ENCODE measurements around the gene MCF2L. TPM values are rescaled to one million over a fixed set of nuclear protein-coding genes. Genes with fewer than 3 reads are reported as not detected.
"Not testable (repeated sequence)": the region's sequence is repeated elsewhere in the genome, so short reads cannot be mapped to it uniquely, and the experiment has no call there.

The MCF2L gene
- total RNA-seq, 1 donor from 2014 or later: 38.9 TPM

DNA sequence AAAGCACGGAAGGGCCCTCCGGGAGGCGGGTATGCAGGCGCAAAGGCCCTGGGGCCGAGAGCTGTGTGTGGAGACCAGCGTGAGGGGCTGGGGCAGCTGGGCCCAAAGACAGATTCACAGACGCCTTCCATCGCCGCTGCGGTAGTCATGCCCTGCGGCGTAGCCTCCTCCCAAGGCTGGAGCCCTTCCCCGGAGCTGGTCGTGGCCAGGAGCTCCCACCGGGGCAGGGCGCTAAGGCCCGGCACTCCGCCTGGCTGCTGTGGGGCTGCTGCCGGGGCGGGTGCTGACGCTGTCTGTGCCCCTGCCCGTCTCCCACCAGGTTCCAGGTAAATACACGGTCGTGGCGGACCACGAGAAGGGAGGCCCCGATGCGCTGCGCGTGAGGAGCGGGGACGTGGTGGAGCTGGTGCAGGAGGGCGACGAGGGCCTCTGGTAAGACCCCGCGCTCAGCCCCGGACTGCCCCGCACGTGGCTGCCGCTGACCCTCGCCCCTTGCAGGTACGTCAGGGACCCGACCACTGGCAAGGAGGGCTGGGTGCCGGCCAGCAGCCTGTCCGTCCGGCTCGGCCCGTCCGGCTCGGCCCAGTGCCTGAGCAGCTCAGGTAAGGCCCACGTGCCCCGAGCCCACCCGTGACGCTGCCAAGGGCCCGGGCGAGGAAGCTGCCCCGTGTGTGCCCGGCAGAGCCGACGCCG is 127.2 kb downstream of the MCF2L start:
- intact Hi-C loops (cut with DNase I): no loop called here
- no peak for DNase-seq (ENCODE audit: low spot score)

- no peak for DNase-seq (ENCODE audit: low spot score)
- intact Hi-C loops (cut with DNase I): no loop called here
Observed at GRCh38 chr13:113096745-113097305, 127.8 kb downstream of the MCF2L start.

DNA sequence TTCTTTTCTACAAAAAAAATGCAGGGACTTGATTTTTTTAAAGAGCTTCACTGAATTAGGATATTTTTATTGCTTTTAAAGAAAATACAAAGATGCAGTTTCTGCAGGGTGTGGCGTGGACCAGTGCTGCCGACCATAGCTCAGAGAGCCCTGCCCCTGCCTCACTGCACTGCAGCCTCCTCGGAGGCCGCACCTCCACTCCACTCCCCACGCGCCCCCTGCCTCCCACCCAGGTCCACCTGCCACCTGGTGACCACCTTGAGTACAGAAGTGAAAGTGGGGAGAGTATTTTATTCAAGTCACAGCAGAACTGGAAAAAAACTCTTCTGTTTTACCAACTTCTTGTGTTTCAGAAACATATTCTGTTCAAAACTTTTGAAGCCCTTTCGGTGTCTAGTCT is 128.6 kb downstream of the MCF2L start:
- no peak for DNase-seq (ENCODE audit: low spot score)
- intact Hi-C loops (cut with DNase I): no loop called here

DNA sequence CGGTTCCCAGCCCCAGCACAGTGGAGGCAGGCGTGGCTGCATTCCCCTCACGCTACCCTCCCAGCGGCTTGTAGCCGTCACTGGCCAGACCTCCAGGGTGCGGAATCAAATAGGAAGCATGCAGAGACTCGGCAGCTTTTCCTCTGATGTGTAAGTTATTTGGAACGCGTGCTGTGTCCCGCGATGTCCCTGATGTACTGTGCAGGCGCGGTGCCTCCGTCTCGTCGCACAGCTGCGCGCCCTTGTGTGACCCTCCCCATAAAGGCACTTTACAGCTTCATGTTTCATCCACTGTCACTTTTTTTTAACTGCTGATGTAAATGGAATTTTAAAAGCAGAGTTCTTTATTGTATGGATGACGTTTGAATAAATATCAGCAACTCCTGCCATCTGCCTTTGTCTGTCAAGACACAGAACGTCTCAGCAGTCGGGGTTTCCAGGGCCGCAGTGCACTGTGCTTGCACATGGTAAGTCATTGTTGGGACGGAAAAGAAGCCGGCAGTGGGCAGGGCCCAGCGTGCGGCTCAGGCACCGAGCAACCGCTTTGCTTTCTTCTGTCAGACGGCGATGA is 129.2 kb downstream of the MCF2L start:
- intact Hi-C loops (cut with DNase I): no loop called here
- no peak for DNase-seq (ENCODE audit: low spot score)

GRCh38 chr13:113099142-113099541 is 130.1 kb downstream of the MCF2L start:
- intact Hi-C loops (cut with DNase I): no loop called here
- no peak for DNase-seq (ENCODE audit: low spot score)

- intact Hi-C loops (cut with DNase I); DNase-seq (ENCODE audit: low spot score): not testable (repeated sequence)
Observed at GRCh38 chr13:113102302-113102701, 133.3 kb downstream of the MCF2L start.

DNA sequence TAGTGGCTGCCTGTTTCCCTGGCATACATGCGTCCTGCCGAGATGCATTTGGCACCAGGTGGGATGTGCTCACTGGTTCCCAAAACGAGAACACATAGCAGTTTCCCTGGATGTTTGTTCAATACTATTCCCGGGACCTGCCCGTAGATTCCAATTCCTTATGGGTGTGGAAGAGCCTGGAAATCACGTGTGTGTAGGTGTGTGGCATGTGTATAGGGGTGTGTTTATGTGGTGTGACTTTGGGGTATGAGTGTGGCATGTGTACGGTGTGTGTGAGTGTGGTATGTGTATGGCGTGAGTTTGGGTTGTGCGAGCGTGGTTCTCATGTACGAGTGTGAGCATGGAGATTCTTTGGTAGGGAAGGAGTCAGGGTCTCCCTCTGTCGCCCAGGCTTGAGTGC is 133.7 kb downstream of the MCF2L start:
- no peak for DNase-seq (ENCODE audit: low spot score)
- intact Hi-C loops (cut with DNase I): no loop called here

- intact Hi-C loops (cut with DNase I): no loop called here
- no peak for DNase-seq (ENCODE audit: low spot score)
Observed at GRCh38 chr13:113103646-113104045, 134.6 kb downstream of the MCF2L start.

- intact Hi-C loops (cut with DNase I): no loop called here
- DNase-seq (ENCODE audit: low spot score): no peak
Observed at GRCh38 chr13:113105032-113105920, 136.3 kb downstream of the MCF2L start, which contains the start of gene F7. TSS of gene F7 (plus strand) at chr13:113105791. CDS start at chr13:113105842, 51 bp downstream.

GRCh38 chr13:113105921-113106452 is 137.0 kb downstream of the MCF2L start:
- intact Hi-C loops (cut with DNase I): no loop called here
- DNase-seq (ENCODE audit: low spot score): no peak

- DNase-seq (ENCODE audit: low spot score): no peak
- intact Hi-C loops (cut with DNase I): no loop called here
Observed at GRCh38 chr13:113106711-113107351, 137.8 kb downstream of the MCF2L start.

DNA sequence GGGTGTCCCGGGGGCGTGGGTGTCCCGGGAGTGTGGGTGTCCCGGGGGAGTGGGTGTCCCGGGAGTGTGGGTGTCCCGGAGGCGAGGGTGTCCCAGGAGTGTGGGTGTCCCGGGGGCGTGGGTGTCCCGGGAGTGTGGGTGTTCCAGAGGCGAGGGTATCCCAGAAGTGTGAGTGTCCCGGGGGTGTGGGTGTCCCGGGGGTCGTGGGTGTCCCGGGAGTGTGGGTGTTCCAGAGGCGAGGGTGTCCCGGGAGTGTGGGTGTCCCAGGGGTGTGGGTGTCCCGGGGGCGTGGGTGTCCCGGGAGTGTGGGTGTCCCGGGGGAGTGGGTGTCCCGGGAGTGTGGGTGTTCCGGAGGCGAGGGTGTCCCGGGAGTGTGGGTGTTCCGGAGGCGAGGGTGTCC is 139.5 kb downstream of the MCF2L start:
- DNase-seq (ENCODE audit: low spot score); intact Hi-C loops (cut with DNase I): not testable (repeated sequence)

GRCh38 chr13:113109151-113110047 is 140.4 kb downstream of the MCF2L start:
- intact Hi-C loops (cut with DNase I): no loop called here
- DNase-seq (ENCODE audit: low spot score): peak; percentile 49

GRCh38 chr13:113110048-113110851 is 141.2 kb downstream of the MCF2L start:
- intact Hi-C loops (cut with DNase I): no loop called here
- DNase-seq (ENCODE audit: low spot score): peak; percentile 69

GRCh38 chr13:113110852-113111315 is 141.9 kb downstream of the MCF2L start:
- intact Hi-C loops (cut with DNase I): no loop called here
- DNase-seq (ENCODE audit: low spot score): peak; percentile 49

DNA sequence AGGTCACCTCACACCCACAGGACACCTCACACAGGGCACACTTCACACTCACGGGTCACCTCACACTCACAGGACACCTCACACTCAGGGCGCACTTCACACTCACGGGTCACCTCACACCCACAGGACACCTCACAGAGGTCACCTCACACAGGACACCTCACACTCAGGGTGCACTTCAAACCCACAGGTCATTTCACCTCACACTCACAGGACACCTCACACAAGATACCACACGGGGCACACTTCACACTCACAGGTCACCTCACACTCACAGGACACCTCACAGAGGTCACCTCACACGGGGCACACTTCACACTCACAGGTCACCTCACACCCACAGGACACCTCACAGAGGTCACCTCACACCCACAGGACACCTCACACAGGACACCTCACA is 142.8 kb downstream of the MCF2L start:
- DNase-seq (ENCODE audit: low spot score); intact Hi-C loops (cut with DNase I): not testable (repeated sequence)

- intact Hi-C loops (cut with DNase I): not testable (repeated sequence)
- DNase-seq (ENCODE audit: low spot score): peak; percentile 27
Observed at GRCh38 chr13:113112475-113112874, 143.5 kb downstream of the MCF2L start.

All from cardiac septum (tissue), 1 donor.